B cell (primary cell): Measurements from ENCODE around the gene DIS3L2.

Experiments used
- CTCF ChIP-seq: fragments of 200-600 bp; IDR thresholded peaks from one replicate; pipeline ENCODE4 v1.8.0; 2022; ENCODE audit warnings: antibody characterized with exemption, mild to moderate bottlenecking
- EZH2 ChIP-seq: IDR thresholded peaks from 2 replicates; pipeline ENCODE4 v1.6.1; 2012; ENCODE audit warnings: borderline replicate concordance, low read depth, mild to moderate bottlenecking, moderate library complexity, low read length; ENCODE audit not compliant: insufficient read depth, poor library complexity, severe bottlenecking

GRCh38 chr2:232343821-232344220 lies 382.3 kb downstream of the DIS3L2 start:
- no peak for TF ChIP-seq CTCF
- no peak for TF ChIP-seq EZH2
